Hematopoietic multipotent progenitor cell treated with erythropoietin and hydrocortisone succinate and interleukin-3 and kit ligand, for 4 days (in vitro differentiated cells): Measurements from ENCODE around the gene GPATCH4.

Experiments used
- DNase-seq: peaks from one replicate; pipeline ENCODE4 v3.0.0-alpha.2; 2015

Gene GPATCH4

GRCh38 chr1:156544592-156545102 is 56.6 kb downstream of the GPATCH4 start:
- DNase-seq, result no peak
